HG03025 (cell line): ENCODE results near the gene SLC22A23.

Experiments used
- ATAC-seq: cut with Tn5 transposase; IDR thresholded peaks from one replicate; pipeline ENCODE4 v1.9.1; 2021; ENCODE audit warnings: mild to moderate bottlenecking, moderate library complexity; ENCODE audit not compliant: unreplicated experiment, low FRiP score

SLC22A23 gene

GRCh38 chr6:3406891-3407809 lies 49.7 kb downstream of the SLC22A23 start:
- ATAC-seq, result no peak

GRCh38 chr6:3406362-3406821 lies 50.5 kb downstream of the SLC22A23 start:
- ATAC-seq, result no peak

GRCh38 chr6:3405679-3406078 lies 51.2 kb downstream of the SLC22A23 start:
- no peak for ATAC-seq

- ATAC-seq, result no peak
Observed at GRCh38 chr6:3405182-3405518, 51.7 kb downstream of the SLC22A23 start.

- ATAC-seq, result no peak
Observed at GRCh38 chr6:3403238-3404173, 53.3 kb downstream of the SLC22A23 start.

- no peak for ATAC-seq
Observed at GRCh38 chr6:3402310-3403237, 54.3 kb downstream of the SLC22A23 start.

- no peak for ATAC-seq
Observed at GRCh38 chr6:3400162-3400561, 56.7 kb downstream of the SLC22A23 start.

GRCh38 chr6:3398755-3399696 lies 57.8 kb downstream of the SLC22A23 start:
- ATAC-seq, result no peak

- no peak for ATAC-seq
Observed at GRCh38 chr6:3398165-3398562, 58.7 kb downstream of the SLC22A23 start.

- ATAC-seq, result no peak
Observed at GRCh38 chr6:3397229-3398164, 59.4 kb downstream of the SLC22A23 start.

- ATAC-seq, result no peak
Observed at GRCh38 chr6:3396503-3397180, 60.2 kb downstream of the SLC22A23 start.

- no peak for ATAC-seq
Observed at GRCh38 chr6:3394671-3395070, 62.2 kb downstream of the SLC22A23 start.

- ATAC-seq, result no peak
Observed at GRCh38 chr6:3393836-3394202, 63.0 kb downstream of the SLC22A23 start.

- ATAC-seq, result no peak
Observed at GRCh38 chr6:3392930-3393835, 63.7 kb downstream of the SLC22A23 start.

GRCh38 chr6:3391902-3392458 lies 64.9 kb downstream of the SLC22A23 start:
- no peak for ATAC-seq

GRCh38 chr6:3390698-3391097 lies 66.2 kb downstream of the SLC22A23 start:
- no peak for ATAC-seq
